Cerebellar nuclear complex (tissue), 1 donor: ENCODE results near the gene RIF1.

Source experiments
- DNase-seq, 2 experiments: peaks; one replicate each; lab custom pipeline; 2025; lab: John Stamatoyannopoulos, UW

The RIF1 gene, protein sequence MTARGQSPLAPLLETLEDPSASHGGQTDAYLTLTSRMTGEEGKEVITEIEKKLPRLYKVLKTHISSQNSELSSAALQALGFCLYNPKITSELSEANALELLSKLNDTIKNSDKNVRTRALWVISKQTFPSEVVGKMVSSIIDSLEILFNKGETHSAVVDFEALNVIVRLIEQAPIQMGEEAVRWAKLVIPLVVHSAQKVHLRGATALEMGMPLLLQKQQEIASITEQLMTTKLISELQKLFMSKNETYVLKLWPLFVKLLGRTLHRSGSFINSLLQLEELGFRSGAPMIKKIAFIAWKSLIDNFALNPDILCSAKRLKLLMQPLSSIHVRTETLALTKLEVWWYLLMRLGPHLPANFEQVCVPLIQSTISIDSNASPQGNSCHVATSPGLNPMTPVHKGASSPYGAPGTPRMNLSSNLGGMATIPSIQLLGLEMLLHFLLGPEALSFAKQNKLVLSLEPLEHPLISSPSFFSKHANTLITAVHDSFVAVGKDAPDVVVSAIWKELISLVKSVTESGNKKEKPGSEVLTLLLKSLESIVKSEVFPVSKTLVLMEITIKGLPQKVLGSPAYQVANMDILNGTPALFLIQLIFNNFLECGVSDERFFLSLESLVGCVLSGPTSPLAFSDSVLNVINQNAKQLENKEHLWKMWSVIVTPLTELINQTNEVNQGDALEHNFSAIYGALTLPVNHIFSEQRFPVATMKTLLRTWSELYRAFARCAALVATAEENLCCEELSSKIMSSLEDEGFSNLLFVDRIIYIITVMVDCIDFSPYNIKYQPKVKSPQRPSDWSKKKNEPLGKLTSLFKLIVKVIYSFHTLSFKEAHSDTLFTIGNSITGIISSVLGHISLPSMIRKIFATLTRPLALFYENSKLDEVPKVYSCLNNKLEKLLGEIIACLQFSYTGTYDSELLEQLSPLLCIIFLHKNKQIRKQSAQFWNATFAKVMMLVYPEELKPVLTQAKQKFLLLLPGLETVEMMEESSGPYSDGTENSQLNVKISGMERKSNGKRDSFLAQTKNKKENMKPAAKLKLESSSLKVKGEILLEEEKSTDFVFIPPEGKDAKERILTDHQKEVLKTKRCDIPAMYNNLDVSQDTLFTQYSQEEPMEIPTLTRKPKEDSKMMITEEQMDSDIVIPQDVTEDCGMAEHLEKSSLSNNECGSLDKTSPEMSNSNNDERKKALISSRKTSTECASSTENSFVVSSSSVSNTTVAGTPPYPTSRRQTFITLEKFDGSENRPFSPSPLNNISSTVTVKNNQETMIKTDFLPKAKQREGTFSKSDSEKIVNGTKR (N-terminal part only)

DNA sequence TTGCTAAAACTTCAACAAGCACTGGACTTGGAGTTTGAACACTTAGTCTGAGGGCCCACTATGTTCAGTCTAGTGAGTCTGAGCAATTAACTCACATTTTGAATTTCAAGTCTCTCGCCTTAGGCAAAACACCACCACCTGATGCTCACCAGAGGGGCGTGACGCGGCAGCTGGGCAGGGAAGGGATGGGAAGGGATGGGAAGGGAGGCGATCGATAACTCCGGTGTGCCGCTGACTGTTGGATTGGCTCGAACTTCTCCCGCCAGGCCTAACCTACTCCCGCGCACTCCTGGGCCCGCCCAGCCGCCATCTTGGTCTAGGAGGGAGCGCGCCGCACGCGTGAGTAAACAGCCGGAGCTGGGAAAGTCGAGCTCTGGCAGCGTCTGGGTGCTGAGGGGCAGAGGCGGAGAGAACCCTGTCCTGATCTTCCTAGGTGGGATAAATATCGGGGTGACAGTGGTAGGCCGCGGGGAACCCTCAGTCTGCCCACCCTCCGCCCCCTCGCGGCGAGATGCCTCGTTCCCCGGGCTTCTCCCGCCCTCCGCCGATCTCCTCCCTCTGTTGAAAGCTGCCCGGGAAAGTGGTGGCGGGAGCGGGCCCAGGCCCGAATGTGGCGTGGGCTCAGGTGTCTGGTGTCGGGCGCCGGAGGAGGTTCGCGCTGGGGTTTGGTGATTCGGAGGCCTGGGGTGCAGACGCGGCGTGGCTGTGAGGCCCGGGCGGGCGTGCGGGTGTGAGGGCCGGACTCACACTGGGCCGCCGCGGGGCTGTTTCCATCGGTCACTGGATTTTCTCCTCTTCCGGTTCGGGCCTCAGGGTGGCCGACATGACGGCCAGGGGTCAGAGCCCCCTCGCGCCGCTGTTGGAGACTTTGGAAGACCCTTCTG lies at the start of gene RIF1:
Gene RIF1, plus strand, starts transcription at position 302 of the 884 bp plus-strand sequence. Its CDS starts 522 bp downstream, at position 824.
- peak in 1 of 2 experiments; percentile 56 for DNase-seq

DNA sequence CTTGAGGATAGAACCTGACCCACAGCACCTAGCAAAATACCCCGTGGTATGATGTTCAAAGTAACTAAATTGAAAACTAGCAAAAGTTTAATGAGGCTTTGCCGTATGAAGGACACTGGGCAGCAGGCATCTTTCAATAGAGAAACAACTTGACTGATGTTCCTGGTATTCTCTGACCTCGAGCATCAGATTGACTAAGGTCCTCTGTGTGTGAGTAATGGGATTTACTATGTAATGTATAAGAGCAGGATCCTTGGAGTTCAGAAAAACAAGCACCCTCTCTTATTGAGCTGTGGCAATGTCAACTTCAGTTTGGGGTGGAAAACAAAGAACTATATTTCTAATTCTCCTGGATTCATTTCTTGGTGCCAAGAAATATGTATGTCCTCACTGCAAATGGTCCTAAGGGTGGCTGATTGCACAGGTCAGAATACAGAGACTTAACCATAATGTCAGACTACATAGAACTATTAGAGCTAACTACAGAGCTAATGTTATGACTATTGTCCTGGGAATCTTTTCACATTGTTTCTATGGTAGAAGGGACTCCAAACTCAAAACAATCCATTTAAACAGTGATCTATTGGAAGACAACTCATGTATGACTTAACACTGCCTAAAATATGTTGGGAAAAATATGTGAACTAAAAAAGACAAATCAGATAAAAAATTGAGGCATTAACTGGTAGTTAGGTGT lies 47.9 kb upstream of the RIF1 start:
- no peak for DNase-seq

DNA sequence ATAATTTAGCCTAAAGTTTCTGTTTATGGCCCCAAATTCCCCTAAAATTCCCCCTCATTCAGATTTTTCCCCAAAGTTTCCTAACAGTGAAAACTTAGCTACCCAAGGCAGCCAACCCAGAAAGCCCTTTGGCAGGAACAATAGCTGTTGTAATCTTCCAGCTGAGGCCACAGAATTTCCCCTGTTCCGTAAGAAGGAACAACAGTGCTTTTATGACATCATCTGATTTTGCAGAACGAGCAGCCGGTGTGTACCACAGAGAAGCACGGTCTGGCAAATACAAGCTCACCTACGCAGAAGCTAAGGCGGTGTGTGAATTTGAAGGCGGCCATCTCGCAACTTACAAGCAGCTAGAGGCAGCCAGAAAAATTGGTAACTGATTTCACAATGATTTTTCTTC lies 46.0 kb upstream of the RIF1 start:
- DNase-seq: no peak

DNA sequence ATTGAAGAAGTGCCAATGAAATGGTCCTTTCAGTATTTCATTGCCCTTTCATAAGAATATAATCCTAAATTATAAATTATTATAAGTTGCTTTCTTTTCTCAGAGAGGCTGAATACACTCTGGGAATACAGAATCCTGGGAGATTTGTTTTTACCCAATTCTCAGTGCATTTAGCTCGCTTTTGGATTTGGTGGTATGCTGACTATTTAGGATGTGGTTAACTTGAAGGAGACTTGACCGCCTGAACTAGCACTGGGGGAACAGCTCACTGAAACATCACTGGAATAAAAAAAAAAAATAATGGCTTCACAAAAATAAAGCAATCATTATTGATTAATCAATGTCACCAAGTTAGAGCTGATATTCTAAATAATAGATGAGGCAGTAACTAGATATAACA lies 42.1 kb upstream of the RIF1 start:
- DNase-seq: no peak

DNA sequence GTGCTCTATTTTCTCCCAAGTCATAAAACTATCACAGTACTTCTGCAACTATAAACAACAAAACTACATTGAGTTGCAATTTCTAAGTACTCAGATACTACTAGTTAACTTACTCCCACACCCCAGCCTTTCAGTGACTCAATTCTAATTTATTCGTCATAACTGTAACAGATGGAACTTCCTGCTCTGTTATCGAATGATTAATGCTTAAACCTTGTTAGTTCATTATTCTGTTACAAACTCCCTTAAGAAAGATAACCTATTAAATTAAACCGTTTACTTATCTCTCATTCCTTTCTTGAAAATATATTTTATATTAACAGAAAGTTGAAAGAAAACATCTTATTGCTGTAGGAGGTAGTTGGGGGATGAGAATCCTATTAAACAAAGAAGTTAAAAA lies 35.3 kb upstream of the RIF1 start:
- DNase-seq: no peak

DNA sequence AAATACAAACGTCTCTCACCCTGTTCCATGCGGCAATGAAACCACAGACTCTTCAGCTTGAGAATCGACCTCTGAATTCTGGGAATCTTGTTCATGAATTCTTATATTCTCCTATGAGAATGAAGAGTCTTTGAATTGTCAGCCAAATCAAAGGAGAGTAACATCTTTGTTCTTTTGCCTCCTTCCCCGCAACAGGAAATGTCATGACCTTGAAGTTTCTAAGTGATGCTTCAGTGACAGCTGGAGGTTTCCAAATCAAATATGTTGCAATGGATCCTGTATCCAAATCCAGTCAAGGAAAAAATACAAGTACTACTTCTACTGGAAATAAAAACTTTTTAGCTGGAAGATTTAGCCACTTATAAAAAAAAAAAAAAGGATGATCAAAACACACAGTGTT lies 30.5 kb upstream of the RIF1 start:
- DNase-seq: no peak

DNA sequence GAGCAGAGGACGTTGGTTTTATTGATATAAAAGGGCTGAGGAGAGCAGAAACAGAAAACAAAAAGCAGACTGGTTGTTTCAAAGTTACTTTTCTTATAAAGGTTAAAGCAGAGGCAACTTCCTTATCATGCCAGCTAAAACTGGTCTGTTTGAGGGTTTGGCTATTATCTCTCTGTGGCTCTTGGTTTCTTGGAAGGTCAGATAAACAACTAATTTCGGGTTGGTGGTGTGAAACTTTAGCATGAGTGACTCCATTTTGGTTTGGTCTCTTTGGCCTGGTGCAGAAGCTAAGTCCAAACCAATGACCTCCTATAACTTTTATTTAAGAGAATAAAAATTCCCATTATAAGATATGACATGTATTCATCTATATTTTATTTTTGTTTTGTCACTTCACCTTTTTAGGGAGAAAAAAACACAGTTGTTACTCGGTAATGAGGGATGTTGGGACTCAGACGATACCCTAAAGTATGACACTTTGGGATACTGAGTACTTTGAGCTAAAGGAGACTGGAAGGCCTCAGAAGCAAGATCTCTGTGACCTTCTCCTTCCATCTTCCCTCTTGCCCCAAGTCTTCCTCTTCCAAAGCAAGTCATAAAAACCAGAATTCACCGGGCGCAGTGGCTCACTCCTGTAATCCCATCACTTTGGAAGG lies 29.0 kb upstream of the RIF1 start:
- DNase-seq: no peak

DNA sequence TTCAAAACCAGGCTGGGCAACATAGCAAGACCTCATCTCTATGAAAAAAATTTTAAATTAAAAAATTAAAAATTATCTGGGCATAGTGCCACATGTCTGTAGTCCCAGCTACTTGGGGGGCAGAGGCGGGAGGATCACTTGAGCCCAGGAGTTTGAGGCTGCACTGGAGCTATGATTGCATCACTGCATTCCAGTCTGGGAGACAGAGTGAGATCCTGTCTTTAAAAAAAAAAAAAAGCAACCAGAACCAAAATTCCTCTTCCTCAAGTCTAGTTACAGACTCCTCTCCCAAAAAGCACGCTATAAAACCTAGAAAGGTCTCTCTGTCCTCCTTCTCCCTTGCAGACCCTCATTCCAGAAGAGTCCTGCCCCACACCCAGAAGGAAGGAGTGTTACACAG lies 28.4 kb upstream of the RIF1 start:
- DNase-seq: no peak

DNA sequence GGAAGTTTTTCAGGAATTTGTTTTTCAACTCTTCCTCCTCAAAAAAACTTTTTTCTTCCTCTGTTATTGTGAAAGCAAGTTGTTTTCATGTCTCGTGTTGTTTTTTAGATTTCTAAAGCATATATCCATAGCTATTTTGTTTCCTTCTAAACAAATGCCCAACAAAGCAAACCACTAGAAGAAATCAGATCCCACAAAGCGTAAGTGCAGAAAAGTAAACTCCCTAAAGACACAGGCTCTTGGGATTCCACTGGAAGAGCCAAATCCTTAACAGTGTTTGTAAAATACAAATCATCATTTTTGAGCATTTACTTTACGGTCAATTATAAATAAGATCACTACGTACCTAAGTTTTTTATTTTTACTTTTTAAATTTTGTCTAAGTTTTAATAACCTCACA lies 21.7 kb upstream of the RIF1 start:
- DNase-seq: no peak

DNA sequence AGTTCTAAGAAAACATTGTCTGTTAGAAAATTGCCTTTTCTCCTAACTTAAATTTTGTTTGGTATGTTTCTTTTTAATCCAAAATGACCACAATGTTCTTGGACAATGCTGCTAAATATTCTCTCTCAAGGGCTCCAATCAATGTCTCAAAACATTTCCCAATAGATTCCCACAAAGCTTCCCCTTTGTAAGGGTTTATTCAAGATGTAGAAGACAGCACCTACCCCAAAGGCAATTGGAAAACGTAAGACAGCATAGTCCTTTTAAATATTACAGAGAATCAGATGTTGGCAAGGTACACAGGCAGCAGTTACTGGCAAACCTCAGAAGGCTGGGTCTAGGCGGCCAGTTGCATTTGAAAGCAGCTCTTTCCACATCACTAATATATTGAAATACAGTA lies 18.3 kb upstream of the RIF1 start:
- no peak for DNase-seq

DNA sequence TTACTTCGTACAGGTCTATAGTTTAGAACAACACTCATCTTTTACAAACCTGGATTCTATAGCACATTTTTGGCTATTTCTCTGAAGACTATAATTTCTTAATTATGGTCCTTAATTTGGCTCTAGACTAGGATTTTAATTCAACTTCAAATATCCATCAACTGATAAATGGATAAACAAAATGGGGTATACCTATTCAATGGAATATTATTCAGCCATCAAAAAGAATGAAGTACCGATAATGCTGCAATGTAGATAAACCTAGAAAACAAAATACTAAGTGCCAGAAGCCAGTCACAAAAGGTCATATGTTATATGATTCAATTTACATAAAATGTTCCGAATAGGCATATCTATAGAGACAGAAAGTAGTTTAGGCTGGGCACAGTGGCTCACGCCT lies 15.2 kb upstream of the RIF1 start:
- no peak for DNase-seq

DNA sequence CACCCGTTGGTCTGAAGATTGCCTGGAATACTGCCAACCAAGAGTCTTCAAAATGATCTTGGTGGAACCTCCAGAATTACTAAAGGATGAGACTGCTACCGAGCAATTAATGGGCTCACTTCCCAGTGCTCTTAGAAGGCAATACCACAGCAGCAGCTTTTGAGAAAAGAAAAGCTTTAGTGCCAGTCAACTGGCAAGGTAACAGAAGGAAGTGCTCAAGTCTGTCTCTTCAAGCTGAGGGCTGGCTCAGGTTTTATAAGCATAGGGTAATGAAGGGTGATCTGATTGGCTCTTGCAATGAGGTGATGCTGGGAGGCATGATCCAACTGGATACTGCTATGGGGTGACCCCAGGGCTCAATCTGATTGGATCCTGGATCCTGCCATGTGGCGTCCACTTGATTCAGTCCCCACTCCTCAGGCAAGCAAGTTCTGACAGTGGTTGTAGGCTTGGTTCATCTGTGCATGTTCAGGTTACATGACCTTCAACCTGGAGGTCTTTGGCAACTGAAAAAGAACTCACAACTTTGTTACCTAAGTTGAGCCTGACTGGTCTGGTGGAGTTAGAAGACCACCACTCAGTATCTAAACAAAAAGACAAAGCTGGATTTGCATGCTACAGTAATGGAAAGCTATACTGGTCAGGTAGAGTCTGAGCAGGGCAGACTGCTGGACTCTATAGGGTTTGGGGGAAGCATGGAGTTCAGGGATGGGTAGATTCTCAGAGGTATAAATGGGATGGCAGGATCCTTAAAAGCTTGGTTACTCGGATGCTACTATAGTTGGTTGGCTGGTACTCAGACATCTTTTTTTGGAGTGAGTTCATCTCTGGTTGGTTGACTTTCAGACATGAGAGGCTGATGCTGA lies 14.0 kb upstream of the RIF1 start:
- DNase-seq: no peak

DNA sequence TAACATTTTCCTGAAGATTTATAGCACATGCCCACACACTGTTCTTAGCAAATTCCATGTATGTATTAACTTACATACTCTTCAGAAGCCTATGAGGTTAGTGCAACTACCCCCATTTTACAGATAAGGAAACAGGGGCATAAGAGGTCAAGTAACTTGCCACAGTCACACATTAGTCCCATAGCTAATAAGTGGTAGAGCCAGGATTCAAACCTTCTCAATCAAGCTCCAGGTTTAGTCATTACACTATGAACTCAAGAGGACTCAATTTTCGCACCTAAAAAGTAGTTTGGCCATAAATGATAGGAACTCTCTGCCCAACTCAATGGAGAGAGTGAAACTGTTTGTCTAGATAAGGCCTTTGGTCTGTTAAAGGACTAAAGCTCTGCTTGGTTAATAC lies 9.7 kb upstream of the RIF1 start:
- DNase-seq: no peak

DNA sequence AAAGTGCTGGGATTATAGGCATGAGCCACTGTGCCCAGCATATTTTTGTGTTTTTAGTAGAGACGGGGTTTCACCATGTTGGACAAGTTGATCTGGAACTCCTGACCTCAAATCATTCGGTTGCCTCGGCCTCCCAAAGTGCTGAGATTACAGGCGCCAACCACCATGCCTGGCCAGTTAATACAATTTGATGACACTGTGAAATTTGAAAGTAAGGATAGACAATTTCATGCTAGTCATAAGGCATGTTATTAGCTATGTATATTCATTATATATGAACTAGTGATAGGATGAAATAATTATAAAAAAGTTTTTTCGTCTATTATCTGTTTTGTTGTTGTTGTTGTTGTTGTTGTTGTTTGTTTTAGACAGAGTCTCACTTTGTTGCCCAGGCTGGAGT lies 8.6 kb upstream of the RIF1 start:
- DNase-seq: no peak

DNA sequence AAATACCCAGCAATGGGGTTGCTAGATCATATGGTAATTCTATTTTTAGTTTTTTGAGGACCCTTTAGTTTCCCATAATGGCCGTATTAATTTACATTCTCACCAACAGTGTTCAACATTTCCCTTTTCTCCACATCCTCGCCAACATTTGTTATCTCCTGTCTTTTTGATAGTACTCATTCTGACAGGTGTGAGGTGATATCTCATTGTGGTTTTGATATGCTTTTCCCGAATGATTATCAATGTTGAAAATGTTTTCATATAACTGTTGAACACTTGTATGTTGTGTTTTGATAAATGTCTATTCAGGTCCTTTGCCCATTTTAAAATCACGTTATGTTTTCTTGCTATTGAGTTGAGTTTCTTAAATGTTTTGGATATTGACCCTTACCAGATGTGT lies 5.8 kb upstream of the RIF1 start:
- DNase-seq: no peak

DNA sequence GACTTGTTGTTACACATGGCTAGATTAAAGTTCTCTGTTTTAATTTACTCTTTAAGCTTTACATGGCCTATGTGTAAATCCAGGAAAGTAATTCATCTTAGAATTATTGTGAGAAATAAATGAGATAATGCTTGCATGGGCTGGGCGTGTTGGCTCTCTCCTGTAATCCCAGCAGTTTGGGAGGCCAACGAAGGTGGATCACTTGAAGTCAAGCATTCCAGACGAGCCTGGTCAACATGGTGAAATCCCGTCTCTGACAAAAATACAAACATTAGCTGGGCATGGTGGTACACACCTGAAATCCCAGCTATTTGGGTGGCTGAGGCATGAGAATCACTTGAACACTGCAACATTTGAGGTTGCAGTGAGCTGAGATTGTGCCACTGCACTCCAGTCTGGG lies 4.3 kb upstream of the RIF1 start:
- DNase-seq: no peak

DNA sequence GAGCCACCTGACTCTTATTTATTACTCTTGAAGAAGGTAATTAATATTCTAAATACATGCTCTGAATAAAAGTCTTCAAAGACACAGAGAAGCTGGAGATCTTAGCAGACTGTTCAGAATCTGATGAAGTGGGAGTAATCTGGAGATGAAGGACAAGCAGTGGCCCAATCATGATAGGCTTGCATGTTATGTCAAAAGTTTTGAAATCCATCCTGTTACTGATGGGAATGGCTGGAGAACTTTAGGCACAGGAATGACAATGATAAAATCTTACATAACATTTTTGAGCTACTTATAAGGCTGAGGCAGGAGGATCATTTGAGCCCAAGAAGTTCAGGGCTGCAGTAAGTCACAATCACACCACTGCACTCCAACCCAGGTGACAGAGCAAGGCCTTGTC lies 2.4 kb upstream of the RIF1 start:
- DNase-seq: no peak

DNA sequence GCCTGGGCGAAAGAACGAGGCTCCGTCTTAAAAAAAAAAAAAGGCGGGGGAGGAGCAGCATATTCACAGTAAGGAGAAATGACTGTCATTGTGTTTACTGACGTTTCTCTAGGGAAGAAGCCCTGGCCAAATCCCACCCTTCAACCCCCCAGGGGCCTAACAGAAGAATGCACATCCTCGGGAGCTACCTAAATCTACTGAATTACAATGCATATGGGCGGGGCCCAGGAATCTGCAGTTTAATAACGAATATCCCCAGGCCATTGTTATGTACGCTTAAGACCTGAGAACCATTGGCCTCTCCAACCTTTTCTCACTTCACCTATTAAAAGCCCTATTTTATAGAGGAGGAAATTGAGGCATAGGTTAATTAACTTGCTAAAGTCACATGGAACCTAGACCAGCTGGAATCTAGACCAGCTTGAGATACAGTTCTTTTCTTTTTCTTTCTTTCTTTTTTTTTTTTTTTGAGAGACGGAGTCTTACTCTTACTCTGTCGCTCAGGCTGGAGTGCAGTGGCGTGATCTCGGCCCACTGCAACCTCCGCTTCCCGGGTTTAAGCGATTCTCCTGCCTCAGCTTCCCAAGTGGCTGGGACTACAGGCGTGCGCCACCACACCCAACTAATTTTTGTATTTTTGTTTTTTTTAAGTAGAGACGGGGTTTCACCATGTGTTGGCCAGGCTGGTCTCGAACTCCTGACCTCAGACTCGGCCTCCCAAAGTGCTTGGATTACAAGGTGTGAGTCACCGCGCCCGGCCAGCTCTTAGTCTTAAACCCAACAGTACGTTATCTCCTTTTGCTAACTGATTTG lies 708 bp upstream of the RIF1 start:
- no peak for DNase-seq
